Measurements from ENCODE around the gene HOXA3.

HOXA3 gene

GRCh38 chr7:27139334-27140125, 12.9 kb downstream of the HOXA3 start:
- no peak overlapping the region for H3K4me3 ChIP-seq (ENCODE audit: low read depth, low read length)
- DNase-seq (ENCODE audit: low read depth): no peak
- TF ChIP-seq CTCF (IDR thresholded peaks at IDR 0.05; ENCODE audit: low read depth, low read length, missing control alignments): no peak
- in situ Hi-C loops (cut with HindIII; ENCODE audit: low sequenced_read_pairs): no loop called here

DNA sequence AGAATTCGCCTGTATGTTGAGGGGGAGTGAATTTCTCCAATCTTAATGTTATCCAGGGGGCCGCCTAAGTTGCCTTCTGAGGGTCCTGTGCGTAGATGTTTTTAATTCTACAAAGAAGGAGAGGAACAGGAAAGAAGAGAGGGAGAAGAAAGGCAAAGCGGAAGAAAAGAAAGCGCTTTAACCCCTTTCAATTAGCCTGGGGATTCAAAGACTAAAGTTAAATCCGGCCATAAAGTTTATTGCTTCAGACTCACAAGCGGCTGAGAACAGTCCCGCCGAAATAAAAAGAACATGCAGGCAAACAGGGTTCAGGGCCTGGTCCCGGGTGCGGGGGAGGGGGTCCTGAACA, 13.4 kb downstream of the HOXA3 start:
- no peak for DNase-seq (ENCODE audit: low read depth)
- in situ Hi-C loops (cut with HindIII; ENCODE audit: low sequenced_read_pairs): no loop called here
- H3K4me3 ChIP-seq (ENCODE audit: low read depth, low read length): no peak overlapping the region
- TF ChIP-seq CTCF (IDR thresholded peaks at IDR 0.05; ENCODE audit: low read depth, low read length, missing control alignments): no peak

GRCh38 chr7:27138472-27138871, 13.9 kb downstream of the HOXA3 start:
- no peak overlapping the region for H3K4me3 ChIP-seq (ENCODE audit: low read depth, low read length)
- DNase-seq (ENCODE audit: low read depth): no peak
- in situ Hi-C loops (cut with HindIII; ENCODE audit: low sequenced_read_pairs): no loop called here
- no peak for TF ChIP-seq CTCF (IDR thresholded peaks at IDR 0.05; ENCODE audit: low read depth, low read length, missing control alignments)

GRCh38 chr7:27137640-27138315, 14.6 kb downstream of the HOXA3 start:
- DNase-seq (ENCODE audit: low read depth): no peak

DNA sequence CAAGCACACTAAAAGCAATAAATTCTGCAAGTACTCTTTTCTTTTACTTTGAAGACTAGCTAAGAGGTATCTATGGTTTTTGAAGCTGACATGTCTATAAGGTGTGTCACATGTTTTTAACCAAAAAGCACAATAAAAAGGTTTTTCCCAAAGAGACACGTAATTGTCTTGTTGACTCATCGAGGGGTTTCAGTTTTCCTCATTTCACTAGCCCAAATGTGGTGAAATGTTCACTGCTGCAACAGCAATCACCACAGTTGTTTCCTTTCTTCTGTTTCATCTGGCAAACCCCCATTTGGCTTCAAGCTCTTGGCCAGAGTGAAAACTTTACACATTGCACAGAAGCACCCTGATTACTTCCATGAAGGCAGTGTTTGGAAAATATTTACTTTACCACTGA, 18.0 kb downstream of the HOXA3 start:
- TF ChIP-seq CTCF (IDR thresholded peaks at IDR 0.05; ENCODE audit: low read depth, low read length, missing control alignments): no peak
- DNase-seq (ENCODE audit: low read depth): peak; percentile 90
- no peak overlapping the region for H3K4me3 ChIP-seq (ENCODE audit: low read depth, low read length)
- in situ Hi-C loops (cut with HindIII; ENCODE audit: low sequenced_read_pairs): no loop called here

More at GRCh38 chr7:27137640-27138315, 14.6 kb downstream of the HOXA3 start:
- H3K4me3 ChIP-seq (ENCODE audit: low read depth, low read length): no peak overlapping the region
- no peak for TF ChIP-seq CTCF (IDR thresholded peaks at IDR 0.05; ENCODE audit: low read depth, low read length, missing control alignments)
- in situ Hi-C loops (cut with HindIII; ENCODE audit: low sequenced_read_pairs): no loop called here

GRCh38 chr7:27133409-27134231, 18.8 kb downstream of the HOXA3 start:
- no peak overlapping the region for H3K4me3 ChIP-seq (ENCODE audit: low read depth, low read length)
- in situ Hi-C loops (cut with HindIII; ENCODE audit: low sequenced_read_pairs): no loop called here
- no peak for DNase-seq (ENCODE audit: low read depth)

More at GRCh38 chr7:27133409-27134231, 18.8 kb downstream of the HOXA3 start:
- TF ChIP-seq CTCF (IDR thresholded peaks at IDR 0.05; ENCODE audit: low read depth, low read length, missing control alignments): no peak
